ENCODE measurements around the gene SKI. TPM values are rescaled to one million over a fixed set of nuclear protein-coding genes. Genes with fewer than 3 reads are reported as not detected.

SKI gene
- total and polyA plus RNA-seq, 10 of the 15 experiments (the other 5 are each of a cell fraction or from before 2014, with no cell fraction given): 0.03 to 14.9 (median 0.96) TPM

- TF ChIP-seq TCF7 (IDR thresholded peaks at IDR 0.05; ENCODE audit: borderline replicate concordance): no peak
- TF ChIP-seq POLR2A (IDR thresholded peaks at IDR 0.05; ENCODE audit: low read depth, low read length): 0 out of 2 replicates have a peak, but pooled peaks have one; percentile 31
- H3K36me3 ChIP-seq (ENCODE audit: control insufficient read depth in 2 of 2, insufficient read depth in 2 of 2, low read length in 1 of 2): peaks cover 0 to 7% of the 10 kb centered on the region in 2 experiments; a peak in 2 of 4 replicates
- ATAC-seq (no peak), FAIRE-seq (no peak), DNase-seq (ENCODE audit: low read depth, low spot score) (no peak)
- H3K4me3 ChIP-seq: no peak overlapping the region
- H3K4me2 ChIP-seq (ENCODE audit: control insufficient read depth, insufficient read depth): no peak overlapping the region
- no peak overlapping the region for H3K27ac ChIP-seq (ENCODE audit: control insufficient read depth, insufficient read depth)
- in situ Hi-C loops (cut with MboI) (no loop called here), intact Hi-C loops (cut with micrococcal nuclease; ENCODE audit: unreplicated experiment) (loop anchor here (2.0 kb wide), 1 partner anchor 37 kb away; no protein-coding TSS in a partner anchor)
- H3K9ac ChIP-seq (ENCODE audit: control insufficient read depth, insufficient read depth, low read length): no peak overlapping the region
- ChIA-PET SMC1A (ENCODE audit: uncharacterized antibody, unreplicated experiment) (interaction anchor here (1.2 kb wide), 1 partner anchor 46 kb away, joined by 4 read pairs; no protein-coding TSS in a partner anchor), CTCF (no interaction called here), POLR2A (no interaction called here), RAD21 (ENCODE audit: unreplicated experiment) (no interaction called here)
- no TSS peak for BruUV-seq (replicated peaks)
- 98% methylated on average over 23 of the region's 23 CpGs for WGBS (ENCODE audit: insufficient coverage, insufficient replicate concordance, low lambda C conversion rate, missing lambda C conversion rate)
- H4K20me1 ChIP-seq (ENCODE audit: control insufficient read depth, insufficient read depth): no peaks in the 10 kb centered on the region; the same call in 1 of the 2 replicates
- peaks cover 16% of the 10 kb centered on the region for H3K9me3 ChIP-seq (replicated peaks; ENCODE audit: control insufficient read depth, insufficient read depth, low read length)
- H3K4me1 ChIP-seq (ENCODE audit: control insufficient read depth, insufficient read depth, low read length): peaks cover 17% of the 10 kb centered on the region
- peaks cover 7% of the 10 kb centered on the region for H3K79me2 ChIP-seq (ENCODE audit: control insufficient read depth, insufficient read depth, low read length)
- H2AFZ ChIP-seq (ENCODE audit: control insufficient read depth, low read depth, low read length): no peak overlapping the region
- no peaks in the 10 kb centered on the region for H3K27me3 ChIP-seq (replicated peaks in 1 of 2; ENCODE audit: control insufficient read depth in 2 of 2, insufficient read depth in 2 of 2, low read length in 1 of 2)
These were observed 25.8 kb downstream of the SKI start for GRCh38 chr1:2253797-2254480.

- RAD21 ChIA-PET (ENCODE audit: unreplicated experiment): no interaction called here
- Histone ChIP-seq H3K4me2 (ENCODE audit: control insufficient read depth, insufficient read depth) (no peak overlapping the region), H3K36me3 (ENCODE audit: control insufficient read depth in 2 of 2, insufficient read depth in 2 of 2, low read length in 1 of 2) (peaks cover 0 to 7% of the 10 kb centered on the region in 2 experiments; a peak in 2 of 4 replicates), H3K4me3 (no peak overlapping the region), H3K79me2 (ENCODE audit: control insufficient read depth, insufficient read depth, low read length) (peaks cover 7% of the 10 kb centered on the region), H3K4me1 (ENCODE audit: control insufficient read depth, insufficient read depth, low read length) (peaks cover 17% of the 10 kb centered on the region), H4K20me1 (ENCODE audit: control insufficient read depth, insufficient read depth) (no peaks in the 10 kb centered on the region), H3K9me3 (replicated peaks; ENCODE audit: control insufficient read depth, insufficient read depth, low read length) (peaks cover 16% of the 10 kb centered on the region), H3K27me3 (replicated peaks in 1 of 2; ENCODE audit: control insufficient read depth in 2 of 2, insufficient read depth in 2 of 2, low read length in 1 of 2) (no peaks in the 10 kb centered on the region), H3K9ac (ENCODE audit: control insufficient read depth, insufficient read depth, low read length) (no peak overlapping the region), H3K27ac (ENCODE audit: control insufficient read depth, insufficient read depth) (peak overlapping the region; percentile 68), H2AFZ (ENCODE audit: control insufficient read depth, low read depth, low read length) (no peak overlapping the region)
- WGBS (ENCODE audit: insufficient coverage, insufficient replicate concordance, low lambda C conversion rate, missing lambda C conversion rate): 92% methylated on average over 6 of the region's 6 CpGs
- ATAC-seq (no peak), DNase-seq (ENCODE audit: low read depth, low spot score) (no peak), FAIRE-seq (no peak)
- intact Hi-C loops (cut with micrococcal nuclease; ENCODE audit: unreplicated experiment): loop anchor here (2.0 kb wide), 1 partner anchor 36 kb away; no protein-coding TSS in a partner anchor
- in situ Hi-C loops (cut with MboI): loop anchor here (5.0 kb wide), 1 partner anchor 42 kb away; no protein-coding TSS in a partner anchor
- no peak for TF ChIP-seq MAX (IDR thresholded peaks at IDR 0.05; ENCODE audit: low read depth, low read length)
- CTCF ChIA-PET: no interaction called here
- POLR2A ChIA-PET: no interaction called here
- no TSS peak for BruUV-seq (replicated peaks)
- SMC1A ChIA-PET (ENCODE audit: uncharacterized antibody, unreplicated experiment): no interaction called here
These were observed 26.9 kb downstream of the SKI start for GRCh38 chr1:2255047-2255419.
